Prostate gland (tissue), 2 donors: Measurements from ENCODE around the gene CFAP46. TPM values are rescaled to one million over a fixed set of nuclear protein-coding genes. Genes with fewer than 3 reads are reported as not detected.

Experiments used
- DNase-seq: peaks from one replicate; pipeline ENCODE4 v3.0.0-alpha.2; 2019; ENCODE audit warnings: low spot score
- H3K27ac ChIP-seq, 2 donors: fragments of 200-600 bp; sonication (generic); 2 replicates each; pipeline ENCODE4 v1.5.1; 2017 to 2019
- H3K27me3 ChIP-seq: fragments of 200-600 bp; sonication (generic); replicated peaks from 2 replicates; pipeline ENCODE4 v1.5.1; 2019; ENCODE audit not compliant: insufficient read depth
- H3K36me3 ChIP-seq, 2 donors: fragments of 200-600 bp; sonication (generic); 1 replicate in 1 of 2; 2 replicates in 1 of 2; pipeline versions ENCODE4 v1.5.1 to v1.8.1; 2017 to 2019
- H3K4me1 ChIP-seq: fragments of 200-600 bp; sonication (generic); replicated peaks from 2 replicates; pipeline ENCODE4 v1.5.1; 2019
- H3K4me3 ChIP-seq, 2 donors: fragments of 200-600 bp; sonication (generic); 2 replicates each; pipeline ENCODE4 v1.5.1; 2017 to 2019
- H3K9me3 ChIP-seq: fragments of 200-600 bp; sonication (generic); 2 replicates; pipeline ENCODE4 v1.5.1; 2017
- POLR2A ChIP-seq: fragments of 450-650 bp; IDR thresholded peaks from one replicate; pipeline ENCODE4 v1.6.1; 2016; ENCODE audit warnings: antibody characterized with exemption, mild to moderate bottlenecking
- POLR2AphosphoS5 ChIP-seq: sonication (generic); formaldehyde crosslinking; IDR thresholded peaks from one replicate; pipeline ENCODE4 v1.6.1; 2017; ENCODE audit warnings: antibody characterized with exemption
- WGBS: methylation state at CpG from one replicate; pipeline ENCODE4 v1.1.5; 2018; 5-methylcytosine and 5-hydroxymethylcytosine counted together
- intact Hi-C: fragments of 100-400 bp; cut with DNase I; formaldehyde crosslinking; loops from one replicate; pipeline ENCODE4 v1.14.2; 2022
- total RNA-seq, 2 donors: library from RNA; depleted of rRNA; stranded (reverse); fragments of >200 nt; gene quantifications; one replicate each; pipeline ENCODE4 v1.1.0, GENCODE V29; 2016
- TF ChIP-seq, protein P1 (sequence below), 4 experiments: fragments of 200-600 bp in 2 of 4; fragments of 450-650 bp in 2 of 4; sonication (generic) in 2 of 4; IDR thresholded peaks; 1 replicate in 3 of 4; 2 replicates in 1 of 4; pipeline ENCODE4 v1.5.1; 2016 to 2019; ENCODE audit warnings: antibody characterized with exemption in 4 of 4, mild to moderate bottlenecking in 2 of 4, moderate library complexity in 2 of 4

CFAP46 gene
- total RNA-seq, 2 donors from 2014 or later = 1.4 to 9.3 TPM

GRCh38 chr10:132861884-132862461 is 80.4 kb downstream of the CFAP46 start:
- no peak for TF ChIP-seq POLR2A
- TF ChIP-seq POLR2AphosphoS5 = no peak
- TF ChIP-seq, protein P1, sequence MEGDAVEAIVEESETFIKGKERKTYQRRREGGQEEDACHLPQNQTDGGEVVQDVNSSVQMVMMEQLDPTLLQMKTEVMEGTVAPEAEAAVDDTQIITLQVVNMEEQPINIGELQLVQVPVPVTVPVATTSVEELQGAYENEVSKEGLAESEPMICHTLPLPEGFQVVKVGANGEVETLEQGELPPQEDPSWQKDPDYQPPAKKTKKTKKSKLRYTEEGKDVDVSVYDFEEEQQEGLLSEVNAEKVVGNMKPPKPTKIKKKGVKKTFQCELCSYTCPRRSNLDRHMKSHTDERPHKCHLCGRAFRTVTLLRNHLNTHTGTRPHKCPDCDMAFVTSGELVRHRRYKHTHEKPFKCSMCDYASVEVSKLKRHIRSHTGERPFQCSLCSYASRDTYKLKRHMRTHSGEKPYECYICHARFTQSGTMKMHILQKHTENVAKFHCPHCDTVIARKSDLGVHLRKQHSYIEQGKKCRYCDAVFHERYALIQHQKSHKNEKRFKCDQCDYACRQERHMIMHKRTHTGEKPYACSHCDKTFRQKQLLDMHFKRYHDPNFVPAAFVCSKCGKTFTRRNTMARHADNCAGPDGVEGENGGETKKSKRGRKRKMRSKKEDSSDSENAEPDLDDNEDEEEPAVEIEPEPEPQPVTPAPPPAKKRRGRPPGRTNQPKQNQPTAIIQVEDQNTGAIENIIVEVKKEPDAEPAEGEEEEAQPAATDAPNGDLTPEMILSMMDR (IDR thresholded peaks at IDR 0.05) = no peak
- Histone ChIP-seq H3K4me3 (no peak overlapping the region), H3K27me3 (no peaks in the 10 kb centered on the region), H3K36me3 (no peaks in the 10 kb centered on the region), H3K27ac (no peak overlapping the region), H3K9me3 (no peaks in the 10 kb centered on the region), H3K4me1 (no peaks in the 10 kb centered on the region)
- intact Hi-C loops = no loop called here
- WGBS = 71% methylated on average over 24 of the region's 24 CpGs
- no peak for DNase-seq

DNA sequence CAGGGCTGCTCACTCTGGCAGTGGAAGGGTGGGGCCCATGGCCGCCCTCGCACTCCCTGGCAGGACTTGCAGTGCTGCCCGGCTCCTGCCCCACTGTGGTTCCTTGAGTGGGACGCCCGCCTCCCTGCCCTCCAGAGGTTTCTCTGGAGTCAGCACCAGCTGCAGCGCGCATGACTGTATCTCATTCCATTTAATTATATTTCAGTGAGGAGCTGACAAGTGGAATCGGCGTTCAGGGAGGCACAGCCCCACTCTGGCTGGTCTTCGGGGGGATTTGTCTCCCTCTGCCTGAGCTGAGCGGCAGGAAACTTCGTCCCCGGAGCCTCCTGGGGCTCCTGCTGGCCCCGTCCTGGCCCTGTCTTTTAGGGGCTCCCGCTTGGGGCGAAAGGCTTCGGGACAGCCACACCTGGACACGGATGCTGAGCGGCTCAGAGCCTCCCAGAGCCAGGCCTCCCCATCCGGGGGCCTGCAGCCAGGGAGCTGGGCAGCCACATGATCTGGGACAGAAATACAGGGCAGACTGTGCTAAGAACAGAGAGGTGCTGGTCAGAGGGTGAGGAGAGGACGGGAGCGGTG is 81.2 kb downstream of the CFAP46 start:
- H3K36me3 ChIP-seq = no peaks in the 10 kb centered on the region
- H3K27me3 ChIP-seq = no peaks in the 10 kb centered on the region
- intact Hi-C loops = no loop called here
- H3K27ac ChIP-seq = no peak overlapping the region
- TF ChIP-seq, protein P1 (IDR thresholded peaks at IDR 0.05) = no peak
- TF ChIP-seq POLR2A (no peak), POLR2AphosphoS5 (no peak)
- no peak for DNase-seq
- H3K4me3 ChIP-seq = no peak overlapping the region
- no peaks in the 10 kb centered on the region for H3K4me1 ChIP-seq
- 74% methylated on average over 22 of the region's 22 CpGs for WGBS
- H3K9me3 ChIP-seq = no peaks in the 10 kb centered on the region

GRCh38 chr10:132860532-132860931 is 81.8 kb downstream of the CFAP46 start:
- Histone ChIP-seq H3K27ac (no peak overlapping the region), H3K36me3 (no peaks in the 10 kb centered on the region), H3K9me3 (no peaks in the 10 kb centered on the region), H3K4me3 (no peak overlapping the region), H3K27me3 (no peaks in the 10 kb centered on the region), H3K4me1 (no peaks in the 10 kb centered on the region)
- 86% methylated on average over 16 of the region's 16 CpGs for WGBS
- TF ChIP-seq, protein P1 (IDR thresholded peaks at IDR 0.05) = no peak
- TF ChIP-seq POLR2AphosphoS5 = no peak
- no peak for TF ChIP-seq POLR2A
- intact Hi-C loops = no loop called here
- DNase-seq = no peak

GRCh38 chr10:132859084-132859855 is 83.1 kb downstream of the CFAP46 start:
- intact Hi-C loops = no loop called here
- 93% methylated on average over 29 of the region's 32 CpGs for WGBS

More at GRCh38 chr10:132859084-132859855, 83.1 kb downstream of the CFAP46 start:
- H3K36me3 ChIP-seq = no peaks in the 10 kb centered on the region
- H3K4me1 ChIP-seq = no peaks in the 10 kb centered on the region
- H3K27ac ChIP-seq = no peak overlapping the region
- TF ChIP-seq, protein P1 (IDR thresholded peaks at IDR 0.05) = no peak
- H3K4me3 ChIP-seq = no peak overlapping the region
- no peaks in the 10 kb centered on the region for H3K9me3 ChIP-seq
- no peaks in the 10 kb centered on the region for H3K27me3 ChIP-seq
- DNase-seq = no peak
